H1 (cell line): ENCODE data around the gene AGBL4. TPM values are rescaled to one million over a fixed set of nuclear protein-coding genes. Genes with fewer than 3 reads are reported as not detected.

ENCODE experiments used
- ATF2 ChIP-seq: IDR thresholded peaks from 2 replicates; pipeline ENCODE4 v1.6.1; 2012; ENCODE audit warnings: low read length, inconsistent platforms
- BCL11A ChIP-seq, 2 experiments: IDR thresholded peaks; one replicate each; pipeline ENCODE4 v1.6.1; 2011; ENCODE audit warnings: low read depth in 2 of 2, low read length in 2 of 2, mild to moderate bottlenecking in 2 of 2
- EP300 ChIP-seq, 2 experiments: IDR thresholded peaks; 1 replicate in 1 of 2; 2 replicates in 1 of 2; pipeline ENCODE4 v1.6.1; 2011 to 2012; ENCODE audit warnings: low read depth in 2 of 2, low read length in 2 of 2, mild to moderate bottlenecking in 2 of 2, borderline replicate concordance in 1 of 2, inconsistent platforms in 1 of 2, moderate library complexity in 1 of 2
- KDM5A ChIP-seq: fragments of 200-600 bp; IDR thresholded peaks from 2 replicates; pipeline ENCODE4 v1.7.1; 2012; ENCODE audit warnings: mild to moderate bottlenecking, low read length, inconsistent platforms, mixed read lengths
- MAFK ChIP-seq: IDR thresholded peaks from 2 replicates; pipeline ENCODE4 v1.6.1; 2012; ENCODE audit warnings: low read depth, mild to moderate bottlenecking, improper control_type of control experiment, low read length
- YY1 ChIP-seq: IDR thresholded peaks from 2 replicates; pipeline ENCODE4 v1.6.1; 2011; ENCODE audit warnings: low read depth, mild to moderate bottlenecking, low read length
- polyA plus RNA-seq, 7 experiments: library from polyadenylated mRNA; depleted of rRNA in 3 of 7; stranded (reverse) in 5 of 7; unstranded in 2 of 7; fragments of >200 nt in 5 of 7; fragments of 200-250 nt in 2 of 7; gene quantifications; 1 replicate in 5 of 7; 2 replicates in 1 of 7; 4 replicates in 1 of 7; pipeline versions ENCODE4 v1.2.1 to v1.2.3, GENCODE V29; 2011 to 2013; ENCODE audit warnings: missing spikeins in 2 of 7, mixed read lengths in 2 of 7
- total RNA-seq: library from RNA; stranded (reverse); fragmentation: NEBNext Ultra II Directional; extraction: Animal tissue kit (Norgen Biotek cat#: 25700); gene quantifications from 2 replicates; pipeline ENCODE4 v1.2.1, GENCODE V29; 2021

AGBL4 gene
- total and polyA plus RNA-seq, 2 of the 8 experiments (the other 6 are each of a cell fraction or from before 2014, with no cell fraction given): 0.41 to 0.45 TPM

GRCh38 chr1:48560577-48560976 is 1463.2 kb downstream of the AGBL4 start (continued):
- no peak for TF ChIP-seq ATF2
- TF ChIP-seq MAFK: no peak
- no peak for TF ChIP-seq EP300 (IDR thresholded peaks at IDR 0.05; ENCODE audit: borderline replicate concordance in 1 of 2, low read depth in 2 of 2, low read length in 2 of 2)
- TF ChIP-seq KDM5A: no peak
- no peak for TF ChIP-seq YY1
- TF ChIP-seq BCL11A (IDR thresholded peaks at IDR 0.05; ENCODE audit: low read depth in 2 of 2, low read length in 2 of 2): no peak
- TF ChIP-seq, all 59 proteins: peak for 0
